Body of pancreas (tissue), 4 donors: Measurements from ENCODE around the gene CPT1A. TPM values are rescaled to one million over a fixed set of nuclear protein-coding genes. Genes with fewer than 3 reads are reported as not detected.
A peak's percentile ranks its signal among the peaks of the same experiment; 100 is the strongest.

Experiments used
- ATAC-seq: fragments of 150-250 bp; one replicate; pipeline ENCODE4 v1.9.1; 2016
- DNase-seq, 4 donors: peaks; one replicate each; pipeline ENCODE4 v3.0.0-alpha.2; 2019
- H3K27ac ChIP-seq, 4 donors: fragments of 200-600 bp; sonication (generic); 1 replicate in 3 of 4; 2 replicates in 1 of 4; pipeline versions ENCODE4 v1.5.1 to v1.6.1; 2016 to 2019; ENCODE audit warnings: mild to moderate bottlenecking in 1 of 4, mixed read lengths in 1 of 4, moderate library complexity in 1 of 4
- H3K27me3 ChIP-seq, 2 donors: fragments of 200-600 bp; sonication (generic); one replicate each; pipeline ENCODE4 v1.6.0; 2016; ENCODE audit warnings: mild to moderate bottlenecking in 1 of 2
- H3K36me3 ChIP-seq, 2 donors: fragments of 200-600 bp; sonication (generic); replicated peaks in 1 of 2; 2 replicates each; pipeline ENCODE4 v1.5.1; 2016; ENCODE audit warnings: low read depth in 2 of 2; ENCODE audit not compliant: insufficient read depth in 1 of 2
- H3K4me1 ChIP-seq: fragments of 200-600 bp; sonication (generic); one replicate; pipeline ENCODE4 v1.6.0; 2016
- H3K4me3 ChIP-seq, 2 donors: fragments of 200-600 bp; sonication (generic); 1 replicate in 1 of 2; 2 replicates in 1 of 2; pipeline ENCODE4 v1.5.1; 2016 to 2019
- H3K9me3 ChIP-seq, 3 donors: fragments of 200-600 bp; sonication (generic); 1 replicate in 2 of 3; 2 replicates in 1 of 3; pipeline ENCODE4 v1.5.1; 2016
- POLR2A ChIP-seq, 3 donors: fragments of 450-650 bp; IDR thresholded peaks; one replicate each; pipeline ENCODE4 v1.6.1; 2016; ENCODE audit warnings: antibody characterized with exemption in 3 of 3, mild to moderate bottlenecking in 2 of 3
- whole genome bisulfite sequencing, 2 donors: methylation state at CpG; one replicate each; pipeline ENCODE4 v1.1.5; 2017; 5-methylcytosine and 5-hydroxymethylcytosine counted together
- intact Hi-C: fragments of 100-400 bp; cut with DNase I; formaldehyde crosslinking; loops from one replicate; pipeline ENCODE4 v1.15.1; 2023
- total RNA-seq, 2 donors: library from RNA; depleted of rRNA; stranded (reverse); fragments of >200 nt; gene quantifications; one replicate each; pipeline ENCODE4 v1.1.0, GENCODE V29; 2016
- TF ChIP-seq, protein P1 (sequence below), 7 experiments: fragments of 450-650 bp in 4 of 7; fragments of 200-600 bp in 3 of 7; sonication (generic) in 3 of 7; IDR thresholded peaks; one replicate each; pipeline ENCODE4 v1.5.1; 2016 to 2019; ENCODE audit warnings: antibody characterized with exemption in 7 of 7

Gene CPT1A
- total RNA-seq, 2 donors from 2014 or later, result 35.6 to 40.7 TPM

DNA sequence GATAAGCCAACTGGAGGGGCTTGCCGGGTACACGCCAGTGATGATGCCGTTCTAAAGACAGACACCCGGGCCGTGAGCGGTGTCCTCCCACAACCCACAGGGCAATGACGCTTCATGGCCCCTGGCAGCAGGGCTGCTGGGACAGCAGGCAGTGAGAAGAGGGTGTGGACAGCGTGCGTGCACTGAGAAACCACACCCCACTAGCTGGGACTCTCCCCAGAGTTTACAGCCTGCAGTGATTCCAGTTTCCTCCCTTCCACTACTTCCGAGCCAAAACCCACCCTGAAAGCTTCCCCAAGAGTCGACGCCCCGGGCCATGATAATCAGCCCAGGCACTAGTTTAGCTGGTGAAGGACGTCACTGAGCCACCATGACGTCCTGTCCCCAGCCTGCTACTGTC, 29.2 kb downstream of the CPT1A start:
- Histone ChIP-seq H3K27ac (no peak overlapping the region), H3K4me3 (no peak overlapping the region), H3K4me1 (peaks cover 7% of the 10 kb centered on the region), H3K27me3 (no peaks in the 10 kb centered on the region), H3K9me3 (no peaks in the 10 kb centered on the region), H3K36me3 (peaks cover 5% of the 10 kb centered on the region in 2 donors)
- TF ChIP-seq, protein P1, sequence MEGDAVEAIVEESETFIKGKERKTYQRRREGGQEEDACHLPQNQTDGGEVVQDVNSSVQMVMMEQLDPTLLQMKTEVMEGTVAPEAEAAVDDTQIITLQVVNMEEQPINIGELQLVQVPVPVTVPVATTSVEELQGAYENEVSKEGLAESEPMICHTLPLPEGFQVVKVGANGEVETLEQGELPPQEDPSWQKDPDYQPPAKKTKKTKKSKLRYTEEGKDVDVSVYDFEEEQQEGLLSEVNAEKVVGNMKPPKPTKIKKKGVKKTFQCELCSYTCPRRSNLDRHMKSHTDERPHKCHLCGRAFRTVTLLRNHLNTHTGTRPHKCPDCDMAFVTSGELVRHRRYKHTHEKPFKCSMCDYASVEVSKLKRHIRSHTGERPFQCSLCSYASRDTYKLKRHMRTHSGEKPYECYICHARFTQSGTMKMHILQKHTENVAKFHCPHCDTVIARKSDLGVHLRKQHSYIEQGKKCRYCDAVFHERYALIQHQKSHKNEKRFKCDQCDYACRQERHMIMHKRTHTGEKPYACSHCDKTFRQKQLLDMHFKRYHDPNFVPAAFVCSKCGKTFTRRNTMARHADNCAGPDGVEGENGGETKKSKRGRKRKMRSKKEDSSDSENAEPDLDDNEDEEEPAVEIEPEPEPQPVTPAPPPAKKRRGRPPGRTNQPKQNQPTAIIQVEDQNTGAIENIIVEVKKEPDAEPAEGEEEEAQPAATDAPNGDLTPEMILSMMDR (IDR thresholded peaks at IDR 0.05), result no peak
- no peak for TF ChIP-seq POLR2A (IDR thresholded peaks at IDR 0.05)
- WGBS, 2 donors, result 92% methylated on average over 15 of the region's 15 CpGs
- DNase-seq, result no peak
- no peak for ATAC-seq
- intact Hi-C loops, result no loop called here

DNA sequence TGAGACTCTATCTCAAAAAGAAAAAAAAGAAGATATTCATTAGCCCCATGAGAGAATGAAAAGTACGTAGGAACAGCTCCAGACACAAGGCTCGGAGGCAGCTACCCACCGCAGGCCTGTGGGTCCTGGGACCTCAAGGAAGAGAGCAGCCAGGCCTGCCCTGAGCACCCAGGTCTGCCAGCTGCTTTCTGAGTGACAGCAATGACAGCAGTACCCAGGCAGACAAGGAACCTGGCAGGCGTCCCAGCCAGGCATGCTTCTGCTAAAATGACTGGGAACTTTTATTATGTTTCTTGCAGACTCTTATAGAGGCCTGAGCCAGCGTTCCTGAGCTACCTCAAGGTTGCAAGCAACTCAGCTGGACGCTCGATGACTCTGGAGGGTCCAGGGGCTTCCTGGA, 31.6 kb downstream of the CPT1A start:
- TF ChIP-seq POLR2A (IDR thresholded peaks at IDR 0.05), result no peak
- TF ChIP-seq, protein P1 (IDR thresholded peaks at IDR 0.05), result no peak
- WGBS, 2 donors, result 32 to 40% methylated on average over 7 of the region's 7 CpGs
- peaks cover 7 to 9% of the 10 kb centered on the region in 2 donors for H3K36me3 ChIP-seq
- intact Hi-C loops, result no loop called here
- H3K9me3 ChIP-seq, result no peaks in the 10 kb centered on the region
- no peaks in the 10 kb centered on the region for H3K27me3 ChIP-seq
- H3K27ac ChIP-seq, result no peak overlapping the region
- H3K4me1 ChIP-seq, result peaks cover 7% of the 10 kb centered on the region
- peak; percentile 67 to 91 (median 75) for DNase-seq
- no peak overlapping the region for H3K4me3 ChIP-seq
- ATAC-seq, result peak; percentile 52

DNA sequence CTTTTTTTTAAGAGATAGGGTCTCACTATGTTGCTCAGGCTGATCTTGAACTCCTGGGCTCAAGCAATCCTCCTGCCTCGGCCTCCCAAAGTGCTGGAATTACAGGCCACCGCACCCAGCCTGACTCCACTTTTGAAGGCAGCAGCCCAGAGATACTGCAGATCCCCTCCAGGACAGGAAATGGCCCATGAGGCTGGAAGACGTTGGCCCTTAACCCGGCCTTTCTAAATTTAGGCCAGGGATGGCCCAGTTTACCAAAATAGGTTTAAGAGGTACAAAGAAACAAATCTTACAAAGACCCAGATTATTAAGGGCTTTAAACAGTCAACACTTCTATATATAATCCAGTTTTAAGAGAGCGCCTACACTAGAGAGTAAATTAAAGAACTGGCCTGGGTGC, 32.2 kb downstream of the CPT1A start:
- TF ChIP-seq, protein P1 (IDR thresholded peaks at IDR 0.05), result no peak
- TF ChIP-seq POLR2A (IDR thresholded peaks at IDR 0.05), result no peak
- DNase-seq (no peak), ATAC-seq (no peak)
- Histone ChIP-seq H3K27ac (no peak overlapping the region), H3K36me3 (peaks cover 6 to 7% of the 10 kb centered on the region in 2 donors), H3K4me3 (no peak overlapping the region), H3K4me1 (peaks cover 7% of the 10 kb centered on the region), H3K27me3 (no peaks in the 10 kb centered on the region), H3K9me3 (no peaks in the 10 kb centered on the region)
- intact Hi-C loops, result no loop called here
- 77 to 78% methylated on average over 5 of the region's 5 CpGs for WGBS, 2 donors

DNA sequence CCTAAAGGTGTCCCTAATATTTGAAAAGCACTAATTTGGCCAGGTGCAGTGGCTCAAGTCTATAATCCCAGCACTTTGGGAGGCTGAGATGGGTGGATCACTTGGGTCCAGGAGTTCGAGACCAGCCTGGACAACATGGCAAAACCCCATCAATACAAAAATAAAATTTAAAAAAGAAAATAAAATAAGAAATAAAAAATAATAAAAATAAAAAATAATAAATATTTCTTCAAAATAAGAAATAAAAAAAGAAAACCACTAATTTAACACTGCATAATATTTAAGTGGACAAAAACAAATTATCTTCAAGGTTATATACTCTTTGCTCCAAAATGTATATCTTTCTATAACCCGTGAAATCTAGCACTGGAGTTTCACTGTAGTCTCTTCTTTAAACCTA, 32.9 kb downstream of the CPT1A start:
- H3K4me3 ChIP-seq, result no peak overlapping the region
- 83 to 89% methylated on average over 2 of the region's 2 CpGs for WGBS, 2 donors
- peaks cover 7% of the 10 kb centered on the region for H3K4me1 ChIP-seq
- TF ChIP-seq POLR2A (IDR thresholded peaks at IDR 0.05), result no peak
- TF ChIP-seq, protein P1 (IDR thresholded peaks at IDR 0.05), result no peak
- H3K9me3 ChIP-seq, result no peaks in the 10 kb centered on the region
- no peak overlapping the region for H3K27ac ChIP-seq
- ATAC-seq (no peak), DNase-seq (no peak)
- intact Hi-C loops, result no loop called here
- H3K36me3 ChIP-seq, result peaks cover 6 to 7% of the 10 kb centered on the region in 2 donors
- no peaks in the 10 kb centered on the region for H3K27me3 ChIP-seq
